8988T (cell line): ENCODE data around the gene PACS2.
"Not testable (repeated sequence)": the region's sequence is repeated elsewhere in the genome, so short reads cannot be mapped to it uniquely, and the experiment has no call there.

ENCODE experiments used
- DNase-seq: peaks from one replicate; pipeline ENCODE4 v3.0.0; 2011

The PACS2 gene

DNA sequence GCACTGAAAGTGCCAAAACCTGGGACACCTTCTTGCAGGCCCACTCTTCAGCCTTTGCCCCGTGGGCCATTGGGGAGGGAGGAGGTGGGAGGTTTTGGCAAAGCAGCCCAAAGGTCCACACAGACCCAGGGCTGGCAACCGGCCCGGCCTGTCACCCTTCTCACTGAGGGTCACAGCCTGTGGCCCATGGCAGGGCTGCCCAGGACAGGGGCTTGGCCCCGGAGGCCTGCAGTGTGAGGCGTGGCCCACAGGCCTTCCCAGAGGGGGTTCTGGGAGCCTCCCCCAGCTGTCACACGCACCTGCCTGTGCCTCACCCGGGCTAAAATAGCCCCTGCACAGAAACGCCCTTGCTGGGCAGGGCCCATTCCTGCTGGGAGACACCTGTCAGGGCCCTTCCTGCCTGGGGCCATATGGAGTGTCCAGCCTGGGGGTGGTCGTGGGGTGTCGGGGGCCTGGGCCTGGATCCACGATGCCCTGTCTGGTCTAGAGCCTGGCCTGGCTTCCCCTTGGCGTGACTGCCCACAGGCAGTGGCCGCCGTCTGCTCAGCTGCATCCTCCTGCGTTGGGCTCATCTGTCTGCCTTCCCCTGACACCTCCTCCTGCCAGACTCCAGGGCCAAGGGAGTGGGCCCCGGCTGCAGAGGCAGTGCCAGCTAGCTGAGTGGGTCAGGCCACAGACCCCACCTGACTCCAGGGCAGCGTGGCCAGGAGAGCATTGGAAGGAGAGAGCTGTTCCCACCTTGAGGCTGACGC, 19.2 kb downstream of the PACS2 start:
- no peak for DNase-seq

DNA sequence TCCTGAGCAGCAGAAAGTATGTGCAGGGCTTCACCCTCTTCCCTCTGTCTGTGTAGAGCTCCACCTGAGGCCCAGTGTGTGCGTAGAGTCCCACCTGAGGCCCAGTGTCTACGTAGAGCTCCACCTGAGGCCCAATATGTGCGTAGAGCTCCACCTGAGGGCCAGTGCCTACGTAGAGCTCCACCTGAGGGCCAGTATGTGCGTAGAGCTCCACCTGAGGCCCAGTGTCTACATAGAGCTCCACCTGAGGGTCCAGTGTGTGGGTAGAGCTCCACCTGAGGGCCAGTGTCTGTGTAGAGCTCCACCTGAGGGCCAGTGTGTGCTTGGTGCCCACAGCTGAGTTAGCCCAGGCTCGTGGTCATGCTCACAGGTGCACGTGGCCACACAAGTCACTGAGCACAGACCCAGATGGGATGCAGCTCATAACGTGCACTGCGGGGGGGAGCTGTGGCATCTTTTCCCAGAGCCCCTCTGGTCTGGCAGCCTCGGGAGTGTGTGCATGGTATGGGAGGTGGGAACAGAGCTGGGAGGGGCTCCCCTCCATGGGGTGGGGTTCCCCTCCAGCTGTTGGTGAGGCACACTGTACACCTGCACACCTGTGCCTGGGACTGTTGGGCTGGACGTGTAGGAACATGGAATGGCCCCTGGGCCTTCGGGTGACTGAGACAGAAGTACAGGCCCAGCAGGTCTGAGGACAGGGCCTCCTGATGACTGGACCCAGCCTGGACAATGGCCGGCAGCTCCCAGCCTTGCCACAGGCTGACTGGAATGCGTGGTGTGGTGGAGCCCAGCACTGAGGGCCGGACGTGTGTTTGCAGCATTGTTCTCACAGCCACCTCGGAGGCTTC, 20.1 kb downstream of the PACS2 start:
- DNase-seq: no peak

DNA sequence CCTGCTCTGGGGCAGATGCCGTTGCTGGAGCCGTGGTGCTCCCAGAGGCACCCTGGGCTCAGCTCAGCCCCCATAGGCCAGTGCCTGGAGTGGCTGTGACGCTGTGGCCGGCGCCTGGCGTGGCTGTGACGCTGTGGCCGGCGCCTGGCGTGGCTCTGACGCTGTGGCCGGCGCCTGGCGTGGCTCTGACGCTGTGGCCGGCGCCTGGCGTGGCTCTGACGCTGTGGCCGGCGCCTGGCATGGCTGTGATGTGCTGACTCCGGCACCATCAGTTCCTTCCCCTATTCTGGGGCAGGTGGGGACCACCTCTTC, 20.6 kb downstream of the PACS2 start:
- DNase-seq: not testable (repeated sequence)

DNA sequence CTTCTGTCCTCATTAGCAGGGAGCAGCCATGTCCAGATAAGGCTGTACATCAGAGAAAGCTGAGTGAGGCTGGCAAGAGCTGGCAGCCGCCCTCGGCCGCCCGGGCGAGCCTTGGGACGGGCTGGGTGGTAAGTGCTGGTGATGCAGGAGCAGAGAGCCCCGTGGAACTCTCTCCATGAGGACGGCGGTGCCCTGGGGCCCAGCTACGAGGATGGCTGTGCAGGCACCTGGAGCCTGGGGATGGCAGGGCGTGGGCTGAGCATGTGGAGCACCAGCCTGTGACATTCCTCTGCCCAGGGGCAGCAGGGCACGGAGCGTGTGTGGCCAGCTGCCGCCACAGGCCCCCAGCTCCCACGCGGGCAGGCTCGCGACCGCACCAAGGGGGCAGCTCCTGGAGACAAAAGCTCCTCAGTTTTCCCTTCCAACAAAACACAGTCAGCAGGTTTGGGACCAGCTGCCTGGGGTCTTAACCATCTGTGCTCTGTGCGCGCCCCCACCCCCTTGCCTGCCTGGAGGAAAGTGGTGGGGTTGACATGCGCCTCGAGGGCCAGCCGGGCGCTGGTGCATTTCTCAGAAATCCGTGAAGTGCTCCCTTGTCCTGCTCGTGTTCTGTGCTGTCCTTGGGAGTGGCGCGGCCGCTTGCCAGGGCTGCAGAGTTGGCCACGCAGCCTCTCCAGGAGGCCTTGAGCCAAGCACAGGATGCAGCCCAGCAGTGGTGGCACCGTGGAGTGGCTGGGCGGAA, 21.4 kb downstream of the PACS2 start:
- no peak for DNase-seq

DNA sequence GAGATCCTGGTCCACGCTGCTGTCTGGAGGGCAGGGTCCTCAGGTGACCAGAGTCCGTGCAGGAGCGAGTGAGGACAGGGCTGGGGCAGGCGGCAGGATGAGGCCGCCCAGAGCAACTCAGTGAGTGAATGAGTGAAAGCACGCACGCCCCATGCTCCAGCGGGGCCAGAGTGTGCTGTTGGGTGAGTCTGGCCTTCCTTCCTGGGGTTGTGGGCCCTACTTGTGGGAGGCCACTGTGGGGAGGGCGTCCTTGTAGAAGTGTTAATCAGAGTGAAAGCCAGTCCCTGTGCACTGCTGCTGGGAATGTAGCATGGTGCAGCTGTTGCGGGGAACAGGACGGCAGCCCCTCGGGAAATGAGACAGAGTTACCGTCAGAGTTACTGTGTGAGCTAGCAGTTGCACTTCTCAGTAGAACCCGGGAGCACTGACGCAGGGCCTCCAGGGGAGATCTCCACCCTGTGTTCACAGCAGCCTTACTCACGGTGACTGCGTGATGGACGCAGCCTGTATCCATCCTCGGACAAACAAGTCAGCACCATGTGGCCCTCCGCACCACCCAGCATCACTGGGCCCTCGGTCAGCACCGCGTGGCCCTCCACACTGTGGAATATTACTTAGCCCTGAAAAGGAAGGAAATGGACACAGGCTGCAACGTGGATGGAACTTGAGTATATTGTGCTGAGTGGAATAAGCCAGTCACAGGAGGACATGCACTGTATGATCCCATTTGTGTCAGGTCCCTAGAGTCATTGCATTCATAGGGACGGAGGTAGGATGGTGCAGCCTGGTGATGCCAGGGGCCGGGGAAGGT, 22.1 kb downstream of the PACS2 start:
- DNase-seq: no peak

DNA sequence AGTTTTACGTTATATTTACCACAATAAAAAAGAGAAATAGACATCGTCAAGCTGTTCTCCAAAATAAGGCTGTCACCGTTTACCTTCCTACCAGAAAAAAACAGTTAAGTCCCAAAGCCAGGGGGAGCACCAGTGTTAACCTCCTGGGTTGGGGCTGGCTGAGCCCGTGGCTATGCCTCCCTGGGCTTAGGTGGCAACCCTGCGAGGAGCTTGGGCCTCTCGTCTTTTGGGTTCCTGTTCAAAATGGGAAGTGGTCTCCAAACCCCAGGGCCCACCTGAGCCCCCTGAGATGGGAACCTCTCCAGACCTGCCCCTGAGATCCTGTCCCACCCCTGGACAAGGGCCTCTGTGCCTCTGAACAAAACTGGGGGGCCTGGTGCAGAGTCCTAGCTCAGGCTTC, 22.9 kb downstream of the PACS2 start:
- DNase-seq: no peak

DNA sequence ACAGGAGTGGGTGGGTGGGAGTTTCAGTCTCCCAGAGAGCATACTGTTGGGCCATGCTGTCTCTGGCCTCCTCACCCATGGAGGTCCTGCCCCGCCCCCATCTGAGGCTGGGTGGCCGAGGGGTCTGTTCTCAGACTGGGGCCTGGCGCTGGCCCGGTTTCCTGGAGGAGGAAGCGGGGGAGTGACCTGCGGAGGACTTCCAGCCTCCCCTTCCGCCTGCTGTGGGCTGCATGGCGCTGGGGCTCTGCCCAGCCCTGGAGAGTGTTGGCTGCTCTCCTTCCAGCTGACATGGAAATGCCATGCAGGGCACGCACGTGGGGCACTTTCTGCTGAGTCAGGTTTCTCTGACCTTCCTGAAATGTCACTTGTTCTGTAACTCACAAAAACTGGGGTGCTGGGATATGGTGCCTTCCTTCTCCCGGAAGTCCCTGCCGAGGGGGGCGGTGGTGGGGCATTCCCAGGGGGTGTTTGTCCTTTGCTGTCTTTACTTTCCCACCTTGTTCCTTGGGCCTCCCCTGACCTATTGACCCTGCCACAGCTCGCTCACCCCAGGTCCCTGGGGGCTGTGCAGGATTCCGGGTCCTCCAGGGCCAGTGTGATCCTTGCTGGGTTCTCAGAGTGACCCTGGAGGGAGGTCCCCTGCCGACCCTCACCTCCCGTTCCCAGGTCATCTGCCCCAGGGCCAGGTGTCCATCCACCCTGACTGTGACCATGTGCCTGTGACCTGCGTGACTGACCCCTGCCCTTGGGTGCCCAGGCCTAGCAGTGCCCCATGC, 23.6 kb downstream of the PACS2 start:
- DNase-seq: no peak

DNA sequence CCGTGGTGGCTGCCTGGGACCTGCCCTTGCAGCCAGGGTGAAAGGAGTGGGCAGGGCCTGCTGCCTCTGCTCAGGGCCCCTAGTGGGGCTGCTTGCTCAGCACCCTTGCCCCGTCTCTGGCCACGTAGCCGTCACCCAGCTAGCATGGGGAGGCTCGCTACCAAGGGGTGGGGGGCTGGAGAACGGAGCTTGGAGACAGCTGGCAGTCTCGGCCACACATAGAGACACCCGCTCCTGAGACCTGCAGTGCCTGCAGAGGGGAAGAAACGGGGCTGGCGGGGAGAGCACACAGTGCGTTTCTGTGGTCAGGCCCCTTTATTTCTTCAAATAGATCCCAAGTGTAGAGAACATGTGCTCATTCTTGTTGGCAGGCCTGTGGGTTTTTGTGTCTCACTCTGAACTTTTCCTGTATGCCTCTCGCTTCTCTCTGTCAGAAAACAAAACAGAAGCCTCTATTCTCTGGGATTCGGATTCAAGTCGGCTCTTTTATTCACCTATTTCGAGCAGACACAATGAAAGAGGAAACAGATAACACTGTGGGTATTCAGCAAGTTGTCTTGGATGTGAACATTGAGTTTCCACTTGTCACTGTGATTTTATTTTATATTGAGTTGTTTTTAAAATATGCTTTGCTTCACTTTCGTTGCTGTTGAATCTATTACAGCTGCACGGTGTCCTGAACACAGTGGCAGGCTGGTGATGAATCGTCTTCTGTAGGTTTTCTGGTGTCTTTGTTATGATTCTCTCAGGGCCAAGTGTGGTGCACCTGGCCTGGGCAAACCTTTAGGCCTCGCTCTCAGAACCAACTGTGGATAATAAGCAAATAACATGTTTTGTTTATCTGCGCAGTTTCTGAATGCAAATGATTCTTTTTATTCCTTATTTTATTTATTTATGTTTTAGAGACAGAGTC, 26.5 kb downstream of the PACS2 start:
- DNase-seq: no peak

DNA sequence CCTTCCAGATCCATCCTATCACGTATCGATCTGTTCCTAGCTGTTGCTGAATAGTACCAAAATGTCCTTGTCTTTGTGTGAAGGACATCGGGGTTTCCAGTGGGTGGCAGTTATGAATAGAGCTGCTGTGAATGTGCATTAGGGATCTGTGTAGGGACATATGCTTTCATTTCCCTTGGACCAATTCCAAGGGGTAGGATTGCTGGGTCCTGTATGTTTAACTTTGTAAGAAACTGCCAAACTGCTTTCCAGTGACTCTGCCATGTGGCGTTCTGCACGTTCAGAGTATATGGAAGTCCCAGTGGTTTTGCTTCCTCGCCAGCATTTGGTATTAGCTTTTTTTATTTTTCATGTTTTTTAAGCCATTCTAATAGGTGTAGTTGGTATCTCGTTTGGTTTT, 28.6 kb downstream of the PACS2 start:
- DNase-seq: no peak

DNA sequence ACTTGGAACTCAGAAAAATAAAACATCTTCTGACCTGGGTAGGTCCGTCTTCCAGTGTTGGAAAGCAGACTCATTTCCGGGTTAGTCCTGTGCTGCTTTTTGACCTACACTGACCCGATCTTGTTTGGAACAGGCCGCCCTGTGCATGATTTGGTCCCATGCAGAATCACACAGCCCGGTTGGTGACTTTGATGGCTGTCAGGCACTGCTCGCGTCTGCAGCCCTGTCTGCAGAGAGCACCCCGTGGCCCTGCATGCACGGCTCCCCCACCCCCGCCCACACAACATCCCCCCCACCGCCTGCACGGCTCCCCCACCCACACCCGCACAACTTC, 31.6 kb downstream of the PACS2 start:
- DNase-seq: no peak

DNA sequence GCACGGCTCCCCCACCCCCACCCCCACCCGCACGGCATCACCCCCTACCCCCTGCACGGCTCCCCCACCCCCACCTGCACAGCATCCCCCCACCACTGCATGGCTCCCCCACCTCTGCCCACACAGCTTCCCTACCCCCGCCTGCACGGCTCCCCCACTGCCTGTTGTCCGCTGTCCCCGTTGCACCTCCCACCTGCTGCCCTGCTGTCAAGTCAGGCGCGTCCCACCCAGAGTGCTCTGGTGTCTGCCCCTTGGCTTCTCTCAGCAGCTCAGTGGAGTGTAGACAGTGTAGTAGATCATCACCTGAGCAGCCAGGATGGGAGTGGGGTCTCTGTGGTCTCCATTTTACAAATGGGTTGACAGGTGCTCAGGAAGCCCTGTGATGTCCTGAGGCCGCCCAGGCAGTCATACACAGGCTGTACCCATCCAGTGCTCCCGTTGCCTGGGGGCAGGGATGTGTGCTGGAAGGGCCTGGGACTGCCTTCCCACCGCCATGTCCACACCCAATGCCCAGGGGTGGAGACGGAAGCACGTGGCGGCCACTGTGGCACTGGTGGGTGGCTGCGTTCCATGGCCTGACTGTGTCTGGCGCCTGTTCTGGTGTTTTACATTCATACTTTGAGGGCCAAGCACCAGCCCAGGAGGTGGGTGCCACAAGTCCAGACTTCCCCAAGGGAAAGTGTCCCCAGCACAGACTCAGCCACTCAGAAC, 32.5 kb downstream of the PACS2 start:
- DNase-seq: no peak

DNA sequence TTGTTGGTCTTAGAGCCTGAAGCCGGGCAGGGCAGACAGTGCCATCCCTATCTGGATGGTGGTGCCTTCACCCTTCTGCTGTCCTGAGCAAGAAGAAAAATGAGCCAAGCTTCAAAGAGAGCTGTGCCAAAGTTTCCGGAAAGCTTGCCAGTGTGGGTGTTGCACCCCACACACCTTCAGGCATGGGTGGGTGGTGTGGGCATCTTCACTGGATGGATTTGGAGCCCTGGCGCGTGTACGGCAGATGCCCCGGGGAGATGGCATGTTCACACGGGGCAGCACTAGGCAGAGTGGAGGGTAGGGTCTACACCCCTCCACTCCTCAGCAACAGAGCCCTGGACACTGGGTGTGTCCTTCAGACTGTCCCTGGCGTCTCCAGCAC, 33.0 kb downstream of the PACS2 start:
- no peak for DNase-seq

DNA sequence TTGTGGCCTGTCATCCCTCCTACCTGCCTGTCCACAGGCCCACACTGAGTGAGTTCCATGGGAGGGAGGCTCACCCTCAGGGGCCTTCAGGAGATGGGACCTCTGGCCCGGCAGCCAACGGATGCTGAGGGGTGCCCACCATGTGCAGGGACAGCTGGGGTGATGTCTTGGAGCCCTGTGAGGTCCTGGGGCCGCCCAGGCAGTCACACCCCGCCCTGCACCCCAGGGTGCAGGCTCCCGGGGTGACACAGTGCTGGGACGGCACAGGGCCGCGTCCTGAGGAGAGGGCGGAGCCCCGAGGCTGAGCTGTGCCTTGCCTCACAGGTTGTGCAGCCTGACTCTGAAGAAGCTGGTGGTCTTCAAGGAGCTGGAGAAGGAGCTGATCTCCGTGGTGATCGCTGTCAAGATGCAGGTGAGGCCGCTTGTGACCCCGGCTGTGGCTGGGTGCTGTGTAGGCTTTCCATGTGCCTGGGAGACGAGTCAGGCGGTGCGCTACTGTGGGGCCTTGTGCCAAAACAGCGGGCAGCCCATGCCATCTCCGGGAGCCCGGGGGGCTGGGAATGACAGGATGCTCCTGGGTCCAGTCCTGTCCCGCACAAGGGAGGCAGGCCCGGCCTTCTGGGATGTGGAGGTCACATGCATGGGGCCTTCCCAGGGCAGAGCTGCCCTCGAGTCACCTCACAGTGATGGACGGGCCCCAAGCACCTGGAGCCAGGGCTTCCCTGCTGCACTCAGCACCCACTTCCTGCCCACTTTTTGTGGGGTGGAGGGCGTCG, 33.8 kb downstream of the PACS2 start:
- DNase-seq: no peak

DNA sequence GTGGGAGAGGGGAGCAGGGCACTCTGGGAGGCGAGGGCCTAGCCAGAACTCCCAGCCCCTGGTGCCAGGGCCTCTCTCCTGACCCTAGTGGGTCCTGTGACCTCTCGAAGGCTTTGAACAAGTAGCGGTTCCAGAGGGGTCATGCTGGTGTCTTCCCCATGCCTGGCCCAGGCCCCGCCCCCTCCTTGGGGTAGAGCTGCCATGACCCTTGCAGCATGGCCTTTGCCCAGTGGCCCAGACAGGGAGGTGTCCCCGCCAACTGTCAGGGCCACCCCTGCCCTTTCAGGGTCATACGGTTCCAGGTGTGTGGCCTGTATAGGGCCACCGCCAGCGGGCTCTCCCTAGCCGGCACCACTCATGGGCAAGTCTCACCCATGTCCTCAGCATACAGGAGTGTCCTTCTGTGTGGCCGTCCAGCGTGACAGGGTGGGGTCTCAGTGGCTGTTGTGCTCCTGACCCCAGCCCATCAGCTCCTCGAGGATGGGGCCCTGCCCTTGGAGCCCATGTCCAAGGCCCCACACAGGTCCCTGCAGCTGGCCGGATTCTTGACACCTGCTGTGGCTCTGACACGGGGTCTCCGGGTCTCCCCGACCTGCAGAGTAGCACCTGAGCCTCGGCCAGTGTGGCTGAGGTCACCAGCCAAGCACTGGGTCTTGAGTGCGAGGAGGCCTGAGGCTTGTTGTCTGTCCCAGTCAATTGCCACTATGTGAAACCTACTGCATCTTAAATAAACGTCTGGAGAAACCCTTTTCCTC, 34.6 kb downstream of the PACS2 start:
- DNase-seq: no peak

DNA sequence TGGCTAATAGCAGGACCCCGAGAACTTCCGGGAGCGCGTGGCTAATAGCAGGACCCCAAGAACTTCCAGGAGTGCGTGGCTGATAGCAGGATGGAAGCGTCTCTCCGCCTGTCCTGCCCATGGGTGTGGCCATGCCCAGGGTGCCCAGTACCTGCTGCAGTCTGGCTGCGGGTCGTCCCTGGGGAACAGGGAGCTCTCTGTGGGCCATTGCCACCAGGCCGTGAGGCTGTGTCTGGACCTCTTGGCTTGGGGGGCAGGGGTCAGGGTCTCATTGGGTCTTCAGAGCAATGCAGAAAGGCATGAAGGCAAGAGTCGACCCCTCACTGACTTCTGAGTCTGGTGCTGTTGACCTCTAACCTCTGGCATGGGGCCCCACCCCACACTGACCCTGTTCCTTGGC, 35.4 kb downstream of the PACS2 start:
- DNase-seq: no peak

DNA sequence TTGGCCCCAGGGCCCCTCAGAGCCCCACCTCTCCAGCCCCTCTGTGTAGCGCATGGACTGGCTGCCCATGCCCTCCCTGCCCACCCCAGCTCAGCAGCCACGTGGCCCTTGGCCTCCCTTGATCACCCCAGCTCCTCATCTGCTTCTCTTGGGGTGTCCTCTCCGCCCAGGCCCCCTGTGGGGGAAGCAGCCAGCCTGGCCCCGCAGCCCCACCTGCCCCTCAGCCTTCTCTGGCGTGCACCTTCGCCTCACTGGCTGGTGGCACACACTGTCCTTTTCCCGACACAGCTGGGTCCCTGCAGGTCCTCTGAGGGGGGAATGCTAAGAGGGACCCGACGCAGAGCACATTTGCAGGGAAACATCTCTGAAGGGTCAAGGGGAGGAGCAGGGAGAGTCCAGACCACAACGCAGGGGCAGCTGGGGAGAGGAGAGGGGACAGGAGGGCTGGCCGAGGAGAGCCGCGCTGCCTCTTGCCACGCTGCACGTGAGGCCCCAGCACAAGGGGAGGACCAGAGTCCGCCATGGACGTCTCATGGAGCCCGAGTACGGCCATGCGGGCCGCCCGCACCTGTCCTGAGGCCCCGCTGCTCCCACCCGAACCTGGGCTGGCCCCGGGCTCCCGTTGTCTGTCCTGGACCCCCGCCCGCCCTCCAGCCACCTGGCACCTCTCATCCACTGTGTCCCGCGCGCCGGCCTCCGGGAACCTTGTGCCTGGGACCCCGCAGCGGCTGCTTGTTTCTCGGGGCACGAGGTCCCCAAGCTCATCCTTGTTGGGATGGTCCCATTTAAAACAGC, 36.1 kb downstream of the PACS2 start:
- no peak for DNase-seq

DNA sequence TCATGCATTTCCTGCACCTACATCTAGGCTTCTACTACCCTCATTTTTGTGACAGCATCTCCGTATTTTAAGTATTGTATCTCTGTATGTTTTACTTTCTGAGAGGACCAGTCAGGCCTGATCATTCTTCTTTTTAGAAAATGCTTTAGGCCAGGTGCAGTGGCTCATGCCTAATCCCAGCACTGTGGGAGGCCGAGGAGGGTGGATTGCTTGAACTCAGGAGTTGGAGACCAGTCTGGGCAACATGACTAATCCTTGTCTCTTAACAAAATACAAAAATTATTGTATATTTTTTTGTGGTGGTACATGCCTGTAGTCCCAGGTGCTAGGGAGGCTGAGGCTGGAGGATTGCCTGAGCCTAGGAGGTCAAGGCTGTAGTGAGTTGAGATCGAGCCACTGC, 36.9 kb downstream of the PACS2 start:
- DNase-seq: no peak
